PC-3 (cell line): ENCODE measurements around the gene FAM120B. TPM values are rescaled to one million over a fixed set of nuclear protein-coding genes. Genes with fewer than 3 reads are reported as not detected.

Experiments used
- ATAC-seq: fragments of 200-7000 bp; cut with Tn5 transposase; 2 replicates; pipeline ENCODE4 v1.9.1; 2020; ENCODE audit warnings: mild to moderate bottlenecking, moderate library complexity
- BruUV-seq: library from RNA; stranded (reverse); fragments of 400-500 nt; replicated peaks from 2 replicates; lab custom pipeline; 2021; lab: Mats Ljungman, UMichigan
- CTCF ChIA-PET: fragments of 300-600 bp; sonication (Branson Sonifier 250); formaldehyde crosslinking; loops from one replicate; lab custom pipeline; 2022; ENCODE audit warnings: antibody characterized with exemption; lab: Charles Lee
- POLR2A ChIA-PET: fragments of 300-600 bp; sonication (Branson Sonifier 250); formaldehyde crosslinking; loops from one replicate; lab custom pipeline; 2022; ENCODE audit warnings: antibody characterized with exemption; ENCODE audit not compliant: unreplicated experiment; lab: Charles Lee
- DNase-seq: peaks from one replicate; pipeline ENCODE4 v3.0.0-alpha.2; 2015
- H2AFZ ChIP-seq: fragments of 300-600 bp; sonication (generic); 2 replicates; pipeline ENCODE4 v1.6.0; 2016; ENCODE audit warnings: antibody characterized with exemption, low read length
- H3F3A ChIP-seq: fragments of 300-600 bp; sonication (generic); one replicate; pipeline ENCODE4 v1.6.0; 2017; ENCODE audit warnings: antibody characterized with exemption, low read length, control low read depth, mild to moderate bottlenecking; ENCODE audit not compliant: unreplicated experiment
- H3K27ac ChIP-seq: fragments of 300-600 bp; sonication (generic); 2 replicates; pipeline ENCODE4 v1.5.1; 2016; ENCODE audit warnings: mild to moderate bottlenecking, low read length
- H3K27me3 ChIP-seq: fragments of 300-600 bp; sonication (generic); 2 replicates; pipeline ENCODE4 v1.6.1; 2016; ENCODE audit warnings: low read length, mixed read lengths
- H3K36me3 ChIP-seq: fragments of 300-600 bp; sonication (generic); 2 replicates; pipeline ENCODE4 v1.6.1; 2016; ENCODE audit warnings: low read depth, mixed run types, low read length, mixed read lengths
- H3K4me1 ChIP-seq: fragments of 300-600 bp; sonication (generic); 2 replicates; pipeline ENCODE4 v1.5.1; 2016; ENCODE audit warnings: low read length; ENCODE audit not compliant: insufficient read depth
- H3K4me2 ChIP-seq: fragments of 300-600 bp; sonication (generic); 2 replicates; pipeline ENCODE4 v1.6.0; 2016; ENCODE audit warnings: low read length
- H3K4me3 ChIP-seq: fragments of 300-600 bp; sonication (generic); 2 replicates; pipeline ENCODE4 v1.5.1; 2016; ENCODE audit warnings: mild to moderate bottlenecking, low read length, mixed read lengths
- H3K79me2 ChIP-seq: fragments of 300-600 bp; sonication (generic); 2 replicates; pipeline ENCODE4 v1.6.1; 2017; ENCODE audit warnings: low read length, mixed read lengths
- H3K9ac ChIP-seq: fragments of 300-600 bp; sonication (generic); 2 replicates; pipeline ENCODE4 v1.6.0; 2016; ENCODE audit warnings: mild to moderate bottlenecking, low read length
- H3K9me2 ChIP-seq: fragments of 300-600 bp; sonication (generic); replicated peaks from 2 replicates; pipeline ENCODE4 v1.6.1; 2016; ENCODE audit warnings: mixed run types, low read length, mixed read lengths
- H3K9me3 ChIP-seq: fragments of 300-600 bp; sonication (generic); 2 replicates; pipeline ENCODE4 v1.6.1; 2016; ENCODE audit warnings: low read length, mixed read lengths
- H4K20me1 ChIP-seq: fragments of 300-600 bp; sonication (generic); 2 replicates; pipeline ENCODE4 v1.6.1; 2016; ENCODE audit warnings: low read length, mixed read lengths
- CTCF ChIP-seq: fragments of 300-600 bp; sonication (generic); conservative IDR thresholded peaks from 2 replicates; pipeline ENCODE4 v1.5.1; 2017; ENCODE audit warnings: antibody characterized with exemption, low read depth, mild to moderate bottlenecking, low read length
- EZH2 ChIP-seq: fragments of 300-600 bp; sonication (generic); IDR thresholded peaks from one replicate; pipeline ENCODE4 v1.6.1; 2017; ENCODE audit warnings: antibody characterized with exemption, mild to moderate bottlenecking, low read length; ENCODE audit not compliant: unreplicated experiment
- EZH2phosphoT487 ChIP-seq: fragments of 300-600 bp; sonication (generic); IDR thresholded peaks from 2 replicates; pipeline ENCODE4 v1.6.1; 2018; ENCODE audit warnings: mild to moderate bottlenecking, antibody characterized with exemption, low read length, borderline replicate concordance
- intact Hi-C: fragments of 100-400 bp; cut with micrococcal nuclease; formaldehyde crosslinking; loops from 2 replicates; pipeline ENCODE4 v1.9.0; 2023
- total RNA-seq: library from RNA; depleted of rRNA; stranded (reverse); fragments of >200 nt; gene quantifications from 2 replicates; pipeline ENCODE4 v1.2.3, GENCODE V29; 2014

Gene FAM120B
- total RNA-seq, 1 experiment from 2014 or later = 8.7 TPM

DNA sequence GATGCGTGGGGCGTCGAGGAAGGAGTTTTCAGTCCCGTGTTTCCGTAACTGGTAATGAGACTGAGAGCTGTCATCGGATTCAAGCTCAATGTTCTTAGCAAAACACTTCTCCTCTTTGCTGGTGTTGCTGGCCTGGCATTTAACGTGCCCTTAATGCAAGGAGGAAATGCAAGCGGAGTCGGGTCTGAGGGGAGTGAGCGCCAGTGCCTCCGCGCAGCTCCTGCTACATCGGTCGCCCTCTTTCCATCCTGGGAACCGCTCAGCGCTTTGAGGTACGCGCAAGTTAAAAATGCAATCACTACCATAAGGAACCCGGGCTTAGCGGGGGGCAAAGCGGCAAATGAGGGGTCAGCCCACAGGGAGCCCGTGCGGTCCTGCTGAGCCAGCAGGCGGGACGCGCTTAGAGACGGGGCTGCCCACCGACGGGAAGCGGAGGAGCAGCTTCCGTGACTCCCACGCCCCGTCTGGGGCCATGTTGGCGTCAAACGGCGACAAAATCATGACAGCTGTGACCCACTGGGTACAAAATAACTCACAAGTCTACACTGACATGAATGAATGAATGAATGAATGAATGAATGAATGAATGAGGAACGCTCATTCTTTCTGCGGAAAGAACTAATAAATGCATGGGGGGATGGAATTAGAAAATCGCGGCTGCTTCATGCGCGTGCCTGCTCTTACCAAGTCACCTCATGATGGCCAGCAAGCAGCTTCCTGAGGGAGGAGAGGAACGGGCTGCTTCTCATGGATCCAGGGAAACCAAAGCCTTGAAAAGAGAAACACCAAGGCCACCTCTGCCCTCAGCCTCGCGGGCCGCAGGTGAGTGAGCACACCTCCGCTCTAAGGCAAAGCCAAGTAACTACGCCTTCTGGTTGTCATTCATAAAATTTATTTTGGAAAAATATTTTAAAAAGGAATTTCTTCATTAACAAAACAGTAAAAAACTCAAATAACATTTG, 24.9 kb upstream of the FAM120B start:
- Histone ChIP-seq H4K20me1 (no peaks in the 10 kb centered on the region), H3K36me3 (no peaks in the 10 kb centered on the region), H3K4me3 (peak overlapping the region; percentile 73; the same call in 1 of the 2 replicates), H3K27me3 (no peaks in the 10 kb centered on the region), H3K79me2 (no peaks in the 10 kb centered on the region), H2AFZ (no peak overlapping the region), H3F3A (no peaks in the 10 kb centered on the region), H3K4me1 (peaks cover 18% of the 10 kb centered on the region; the same call in 1 of the 2 replicates), H3K9me2 (no peaks in the 10 kb centered on the region), H3K4me2 (peak overlapping the region; percentile 97), H3K9me3 (no peaks in the 10 kb centered on the region), H3K9ac (no peak overlapping the region), H3K27ac (no peak overlapping the region)
- no peak for ATAC-seq
- ChIA-PET POLR2A (no interaction called here), CTCF (no interaction called here)
- TF ChIP-seq EZH2phosphoT487 = no peak
- TF ChIP-seq CTCF = no peak
- TF ChIP-seq EZH2 = no peak
- BruUV-seq = no TSS peak
- no peak for DNase-seq
- intact Hi-C loops = no loop called here

DNA sequence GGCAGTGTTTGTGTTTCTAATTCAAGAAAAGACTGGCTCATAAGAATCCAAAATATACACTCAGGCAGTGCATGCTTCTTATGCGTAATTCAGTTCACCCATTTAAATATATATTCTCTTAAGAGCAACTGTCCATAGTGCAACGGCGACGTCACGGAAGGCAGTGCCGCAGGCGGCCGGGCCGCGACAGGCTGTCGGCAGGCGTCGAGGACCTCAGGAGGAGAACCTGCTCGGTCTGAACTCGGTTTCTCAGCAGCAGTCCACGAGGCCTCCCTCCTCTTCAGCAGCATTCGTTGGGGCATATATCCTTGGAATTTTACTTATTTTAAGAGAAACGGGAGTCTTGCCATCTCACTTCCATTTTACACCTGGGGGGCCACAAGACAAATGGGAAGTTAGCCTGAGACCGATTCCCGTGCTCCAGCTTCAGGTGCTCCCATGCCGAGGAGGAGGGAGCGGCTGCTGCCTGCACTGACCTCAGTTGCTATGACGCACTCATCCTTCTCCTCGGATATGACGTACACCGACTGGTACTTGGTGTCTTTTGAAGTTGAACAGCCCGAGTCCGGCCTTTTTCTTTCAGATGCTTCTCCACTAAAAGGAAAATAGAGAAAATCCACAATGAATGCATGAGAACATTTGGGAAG, 23.9 kb upstream of the FAM120B start:
- no peaks in the 10 kb centered on the region for H3K9me3 ChIP-seq
- CTCF ChIA-PET = no interaction called here
- TF ChIP-seq EZH2phosphoT487 (no peak), EZH2 (no peak), CTCF (no peak)
- H3K27me3 ChIP-seq = no peaks in the 10 kb centered on the region
- no peak for DNase-seq
- intact Hi-C loops = no loop called here
- no TSS peak for BruUV-seq
- H2AFZ ChIP-seq = no peak overlapping the region
- ATAC-seq = no peak
- H3K4me2 ChIP-seq = no peak overlapping the region
- POLR2A ChIA-PET = no interaction called here
- H3K79me2 ChIP-seq = no peaks in the 10 kb centered on the region
- H4K20me1 ChIP-seq = no peaks in the 10 kb centered on the region
- no peaks in the 10 kb centered on the region for H3K9me2 ChIP-seq
- peaks cover 18% of the 10 kb centered on the region; the same call in 1 of the 2 replicates for H3K4me1 ChIP-seq
- no peak overlapping the region for H3K9ac ChIP-seq
- no peak overlapping the region for H3K4me3 ChIP-seq
- H3K27ac ChIP-seq = no peak overlapping the region
- H3F3A ChIP-seq = no peaks in the 10 kb centered on the region
- no peaks in the 10 kb centered on the region for H3K36me3 ChIP-seq
